DLD1 (cell line): ENCODE results near the gene PTPRN2.

ENCODE experiments used
- in situ Hi-C: cut with HindIII; loops from 2 replicates; pipeline ENCODE4 v1.10.0; 2017; ENCODE audit warnings: low sequenced_read_pairs

Gene PTPRN2

DNA sequence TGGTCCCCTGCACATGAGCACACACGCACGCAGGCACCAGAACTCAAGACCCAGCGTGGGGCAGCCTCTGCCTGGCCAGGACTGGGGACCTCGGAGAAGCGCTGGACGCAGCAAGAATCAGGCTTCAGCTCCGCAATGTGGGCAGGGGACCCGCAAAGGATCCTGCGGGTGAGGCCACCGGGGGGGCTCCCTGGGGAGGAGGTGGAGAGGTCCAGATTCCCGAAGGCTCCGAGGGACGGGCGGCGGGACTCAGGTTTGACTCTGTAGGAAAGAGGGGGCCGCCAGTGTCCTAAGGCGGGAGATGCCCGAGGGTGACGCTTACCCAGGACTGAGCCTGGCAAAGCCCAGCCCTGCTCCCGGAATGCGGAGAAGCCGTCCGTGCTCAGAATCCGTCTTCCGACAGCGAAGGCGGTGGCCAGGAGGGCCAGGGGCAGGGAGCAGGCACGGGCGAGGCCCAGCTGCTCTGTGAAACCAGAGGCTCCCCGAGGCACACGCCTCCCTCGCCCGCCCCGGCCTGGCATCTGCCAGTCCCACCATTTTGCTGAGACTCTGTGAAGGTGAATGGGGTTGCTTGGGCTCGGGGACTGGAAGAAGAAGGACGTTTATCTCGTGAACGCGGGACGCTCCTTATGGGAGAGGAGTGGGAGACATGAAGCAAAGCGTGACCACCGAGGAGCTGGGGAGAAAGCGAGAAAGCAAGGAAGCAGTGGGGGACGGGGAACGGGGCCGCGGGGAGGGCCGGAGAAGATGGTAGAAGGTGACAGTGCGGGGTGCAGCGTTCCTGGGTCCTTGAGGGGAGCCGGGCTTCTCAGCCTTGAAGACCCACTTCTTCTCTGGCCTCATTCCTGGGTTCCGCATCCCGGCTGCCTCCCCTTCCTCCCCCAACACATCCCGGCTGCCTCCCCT is 489.2 kb downstream of the PTPRN2 start:
- in situ Hi-C loops: no loop called here

DNA sequence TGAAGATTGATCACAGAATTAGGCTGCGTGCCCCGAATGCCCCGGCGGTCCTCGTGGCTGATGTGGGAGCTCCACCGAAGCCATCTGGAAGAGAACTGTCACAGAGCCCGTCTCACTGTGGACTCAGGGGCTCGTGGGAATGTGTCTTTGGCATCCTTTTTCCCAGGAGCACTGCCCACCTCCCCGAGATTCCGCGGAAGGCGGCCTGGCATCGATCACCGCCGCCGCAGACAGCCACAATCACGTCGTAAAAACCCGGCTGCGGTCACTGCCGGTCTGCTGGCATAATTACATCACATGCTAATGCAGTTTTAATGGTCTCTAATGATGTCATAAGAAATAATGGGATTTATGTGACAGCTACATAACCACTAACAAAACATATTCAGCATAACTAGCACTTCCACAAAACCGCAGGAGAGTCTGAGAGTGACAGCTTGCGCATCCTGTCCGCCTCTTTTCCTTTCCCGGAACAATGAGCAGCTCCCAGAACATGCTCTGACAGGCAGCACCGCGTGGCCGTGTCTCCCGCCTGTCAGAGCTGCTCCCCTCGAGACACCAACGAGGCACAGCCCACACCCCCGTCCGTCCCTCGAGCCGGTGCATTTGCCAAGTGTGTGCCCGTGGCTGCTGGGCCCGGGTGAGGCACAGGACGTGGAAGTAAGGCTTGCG is 490.0 kb downstream of the PTPRN2 start:
- in situ Hi-C loops: no loop called here

DNA sequence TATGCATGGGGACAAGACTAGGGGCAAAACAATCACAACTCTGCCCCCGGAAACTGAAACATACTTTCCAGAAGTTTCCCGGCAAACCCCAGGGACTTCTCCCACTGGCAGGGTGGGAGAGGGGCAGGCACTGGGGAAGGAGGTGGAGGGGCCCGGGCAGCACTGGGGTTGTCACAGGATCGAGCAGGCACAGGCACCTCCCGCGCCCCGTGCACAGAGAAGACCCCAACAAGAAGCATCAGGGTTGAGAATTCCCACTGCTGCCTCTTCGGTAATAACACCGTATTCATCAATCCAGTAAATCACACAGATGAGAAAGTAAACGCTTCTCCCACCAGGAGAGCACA is 490.5 kb downstream of the PTPRN2 start:
- in situ Hi-C loops: no loop called here

DNA sequence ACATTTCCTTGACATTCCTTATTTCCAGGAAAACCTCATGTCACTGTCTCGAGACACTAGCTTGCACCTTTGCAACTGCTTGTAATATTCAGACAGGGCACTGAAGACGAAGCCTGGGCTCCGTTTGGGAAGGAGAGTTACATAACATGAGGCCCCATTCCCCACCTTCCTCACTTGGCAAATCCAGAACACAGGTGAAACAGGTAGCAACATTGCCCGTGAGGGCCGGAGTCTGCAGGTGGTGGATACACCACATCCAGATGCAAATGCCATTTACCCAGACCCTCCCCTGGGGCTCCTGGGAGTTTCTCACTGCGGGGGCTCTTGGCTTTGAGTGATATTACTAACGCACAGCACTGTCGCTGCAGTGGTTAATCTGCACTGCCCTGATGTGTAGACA is 491.0 kb downstream of the PTPRN2 start:
- in situ Hi-C loops: no loop called here

DNA sequence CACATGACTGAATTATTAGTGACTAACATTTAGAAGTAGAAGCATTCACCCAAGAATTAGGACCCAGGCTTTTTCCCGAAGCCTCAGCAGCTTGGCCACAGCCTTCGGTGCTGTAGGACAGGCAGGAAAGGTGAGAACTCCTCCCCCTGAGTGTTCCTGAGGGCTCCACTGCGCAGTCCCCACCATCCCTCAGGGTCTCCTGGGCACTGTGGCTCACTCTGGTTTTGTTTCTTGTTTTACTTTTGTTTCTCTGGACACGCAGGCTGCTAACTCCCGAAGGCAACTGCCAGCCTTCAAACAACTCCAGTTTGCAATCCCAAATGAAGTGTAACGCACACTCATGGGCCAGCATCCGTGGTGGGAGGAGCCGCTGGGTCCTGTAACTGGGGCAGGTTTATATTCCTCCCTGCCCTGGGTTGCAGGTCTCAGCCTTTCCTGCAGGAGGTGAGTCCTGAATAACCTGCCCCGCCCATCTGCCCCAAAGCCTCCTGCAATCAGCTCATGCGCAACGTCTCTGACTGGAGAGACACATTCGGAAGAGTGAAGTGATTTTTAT is 492.9 kb downstream of the PTPRN2 start:
- in situ Hi-C loops: no loop called here

DNA sequence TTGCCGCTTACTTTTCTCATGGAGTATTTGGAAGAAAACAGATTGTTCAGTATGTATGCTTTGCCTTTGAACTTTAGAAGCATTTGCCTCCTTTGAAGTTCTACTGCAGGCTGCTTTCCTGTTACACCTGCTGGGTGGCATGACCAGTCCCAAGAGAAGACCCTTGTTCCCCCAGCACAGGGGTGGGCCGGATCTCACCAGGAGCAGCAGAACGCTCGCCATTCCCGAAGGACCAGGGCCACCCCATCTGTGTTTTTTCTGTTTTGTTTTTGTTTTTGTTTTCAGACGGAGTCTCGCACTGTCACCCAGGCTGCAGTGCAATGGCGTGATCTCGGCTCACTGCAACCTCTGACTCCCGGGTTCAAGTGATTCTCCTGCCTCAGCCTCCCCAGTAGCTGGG is 493.6 kb downstream of the PTPRN2 start:
- in situ Hi-C loops: no loop called here

DNA sequence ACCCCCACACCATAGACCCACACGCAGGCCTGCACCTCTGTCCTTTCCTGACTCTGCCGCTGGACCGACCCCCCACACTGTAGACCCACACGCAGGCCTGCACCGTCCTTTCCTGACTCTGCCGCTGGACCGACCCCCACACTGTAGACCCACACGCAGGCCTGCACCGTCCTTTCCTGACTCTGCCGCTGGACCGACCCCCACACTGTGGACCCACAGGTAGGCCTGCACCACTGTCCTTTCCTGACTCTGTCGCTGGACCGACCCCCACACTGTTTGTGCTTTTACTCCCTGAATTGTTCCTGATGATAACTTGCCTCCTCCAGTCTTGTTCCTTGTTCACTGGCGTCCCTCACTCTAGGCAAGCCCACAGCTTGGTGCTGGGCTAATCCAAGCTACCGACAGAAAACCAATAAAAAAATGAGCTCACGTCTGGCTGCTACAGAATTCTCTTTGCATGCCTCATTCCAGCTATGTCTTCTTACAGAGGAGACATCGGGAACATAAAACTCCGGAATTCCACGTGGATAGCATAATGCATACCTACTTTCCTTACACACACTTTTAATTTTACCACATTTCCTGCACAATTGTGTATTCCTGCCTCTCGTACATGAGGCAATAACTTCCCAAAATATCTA is 494.3 kb downstream of the PTPRN2 start:
- in situ Hi-C loops: no loop called here

DNA sequence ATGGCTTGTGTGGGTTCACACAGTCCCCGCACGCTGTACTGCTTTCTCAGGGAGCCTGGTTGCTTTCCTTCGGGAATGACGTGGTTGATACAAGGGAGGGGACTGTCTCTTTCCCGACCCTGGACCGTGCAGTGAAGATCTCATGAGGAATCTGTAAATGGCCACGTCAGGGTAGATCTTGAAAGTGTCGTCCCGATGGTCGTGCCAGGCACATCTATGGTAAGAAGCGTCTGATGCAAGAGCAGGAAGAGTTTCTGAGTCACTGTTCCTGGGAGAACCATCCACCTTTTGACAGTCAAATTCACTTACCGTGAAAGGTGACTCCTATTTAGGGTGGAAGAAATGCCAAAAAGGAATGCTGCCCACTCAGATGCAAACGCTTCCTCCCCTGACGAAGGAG is 500.4 kb downstream of the PTPRN2 start:
- in situ Hi-C loops: no loop called here

DNA sequence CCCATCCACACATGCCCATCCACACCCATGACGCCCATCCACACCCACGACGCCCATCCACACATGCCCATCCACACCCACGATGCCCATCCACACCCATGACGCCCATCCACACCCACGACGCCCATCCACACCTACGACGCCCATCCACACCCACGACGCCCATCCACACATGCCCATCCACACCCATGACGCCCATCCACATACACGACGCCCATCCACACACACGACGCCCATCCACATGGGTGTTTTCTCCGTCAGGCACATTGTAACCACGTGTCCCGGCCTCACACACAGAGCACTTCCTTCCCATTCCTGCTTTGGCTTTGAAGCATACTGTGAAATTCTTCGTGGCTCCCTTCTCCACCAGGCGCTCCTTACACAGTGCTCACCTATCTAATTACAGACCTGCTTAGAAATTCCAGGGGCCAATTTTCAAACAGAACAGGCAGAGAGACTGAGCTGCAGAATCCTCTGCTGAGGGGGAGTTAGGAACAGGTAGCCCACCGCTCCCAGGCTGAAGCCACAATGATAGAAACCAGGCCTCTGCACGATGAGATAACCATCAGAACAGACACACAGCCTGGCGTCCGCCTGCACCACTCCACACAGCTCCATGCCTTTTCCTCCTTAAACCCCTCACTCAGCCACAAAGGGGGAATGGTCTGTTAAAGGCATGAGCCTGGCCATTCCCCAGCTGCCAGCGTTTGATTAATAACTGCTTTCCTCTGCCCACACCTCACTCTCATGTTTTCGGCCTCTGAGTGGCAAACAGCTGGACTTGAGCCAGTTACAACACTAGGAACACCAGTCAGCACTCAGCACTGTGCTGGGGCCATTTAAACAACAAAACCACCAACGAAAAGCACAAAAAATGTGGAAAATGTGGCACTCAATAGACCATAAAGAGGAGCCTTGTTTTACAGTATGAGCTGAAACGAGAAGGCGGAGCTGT is 501.6 kb downstream of the PTPRN2 start:
- in situ Hi-C loops: no loop called here

DNA sequence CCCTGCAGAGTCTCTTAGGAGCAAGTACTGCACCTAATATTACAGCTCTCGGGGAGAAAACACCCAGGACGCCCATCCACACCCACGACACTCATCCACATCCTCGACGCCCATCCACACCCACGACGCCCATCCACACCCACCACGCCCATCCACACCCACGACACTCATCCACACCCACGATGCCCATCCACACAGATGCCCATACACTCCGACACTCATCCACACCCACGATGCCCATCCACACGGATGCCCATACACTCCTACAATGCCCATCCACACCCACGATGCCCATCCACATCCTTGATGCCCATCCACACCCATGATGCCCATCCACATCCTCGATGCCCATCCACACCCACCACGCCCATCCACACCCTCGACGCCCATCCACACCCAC is 503.1 kb downstream of the PTPRN2 start:
- in situ Hi-C loops: no loop called here

DNA sequence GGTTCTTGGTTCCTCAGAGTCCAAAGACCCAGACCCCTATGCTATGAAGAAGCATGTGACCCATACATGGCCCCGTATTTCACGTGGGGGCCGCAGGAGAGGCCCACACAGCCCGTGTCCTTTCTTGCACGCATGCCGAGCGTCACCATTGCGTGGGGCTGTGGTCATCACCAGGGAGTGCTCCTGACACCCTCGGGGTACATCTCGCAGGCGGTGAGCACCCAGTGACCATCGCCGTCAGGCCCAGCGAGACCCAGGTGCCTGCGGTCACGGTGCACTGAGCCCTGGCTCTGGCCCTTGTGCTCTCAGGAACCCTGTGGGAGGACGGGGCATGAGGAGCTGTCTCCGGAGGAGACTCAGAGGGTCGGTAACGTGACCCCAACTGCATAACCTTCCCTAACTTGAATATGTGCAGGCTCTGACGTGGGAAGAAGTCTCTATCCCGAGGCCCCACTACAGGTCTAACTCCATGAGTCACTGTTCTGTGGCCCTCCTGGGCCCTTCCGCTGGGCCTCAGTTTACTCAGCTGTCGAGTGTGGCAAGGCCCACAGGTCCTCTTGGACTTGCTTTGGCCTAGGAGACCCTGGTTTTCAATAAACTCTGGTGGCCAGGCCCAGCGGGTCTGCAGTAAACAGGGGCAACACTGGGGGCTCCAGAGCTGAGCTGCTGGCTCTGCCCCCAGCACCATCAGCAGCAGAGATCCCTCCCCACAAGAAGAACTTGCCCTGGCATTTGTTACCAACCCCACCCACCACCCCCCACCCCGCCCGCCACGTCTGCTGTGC is 503.9 kb downstream of the PTPRN2 start:
- in situ Hi-C loops: no loop called here

DNA sequence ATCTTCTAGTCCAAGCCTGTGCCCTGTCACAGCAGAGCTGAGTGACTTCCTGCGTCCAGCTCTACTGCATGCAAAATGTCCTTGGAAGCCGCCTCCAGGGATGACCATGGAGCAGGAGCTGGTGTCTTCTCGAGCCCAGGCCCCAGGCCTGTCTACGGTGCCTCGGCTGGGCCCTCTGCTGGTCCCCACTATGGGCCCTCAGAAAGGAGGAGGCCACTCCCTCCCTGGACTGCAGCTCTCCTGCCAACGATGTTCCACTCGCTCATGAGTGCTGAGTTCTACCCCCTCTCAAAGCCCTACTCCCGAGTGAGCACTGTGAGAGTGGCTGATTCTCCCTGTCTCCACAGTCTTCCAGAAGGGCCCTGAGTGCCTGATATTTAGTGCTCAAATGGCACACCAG is 504.9 kb downstream of the PTPRN2 start:
- in situ Hi-C loops: no loop called here

DNA sequence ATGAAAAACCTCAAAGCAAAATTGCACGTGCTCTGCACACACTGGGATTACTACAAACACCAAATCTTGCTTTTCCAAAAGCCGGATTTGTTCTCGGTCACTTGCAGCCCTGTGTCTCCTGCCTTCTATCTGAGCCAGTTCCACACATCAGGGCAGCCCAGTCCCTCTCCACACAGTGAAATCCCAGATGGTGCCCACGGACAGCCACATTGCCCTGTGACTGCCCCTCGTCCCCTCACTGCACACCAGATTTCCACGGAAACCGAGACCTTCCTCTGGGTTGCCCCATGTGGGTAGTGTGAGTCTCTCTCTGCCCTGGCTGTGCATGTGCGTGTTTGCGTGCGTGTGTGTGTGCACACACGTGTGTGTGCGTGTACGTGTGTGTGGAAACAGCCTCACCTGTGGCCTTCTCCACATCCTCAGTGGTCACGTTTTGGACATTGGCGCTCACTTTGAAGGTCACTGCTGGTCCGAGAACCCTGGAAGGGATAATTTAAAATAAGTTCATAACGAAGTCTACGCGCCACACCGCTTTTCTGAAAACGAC is 506.7 kb downstream of the PTPRN2 start:
- in situ Hi-C loops: no loop called here

DNA sequence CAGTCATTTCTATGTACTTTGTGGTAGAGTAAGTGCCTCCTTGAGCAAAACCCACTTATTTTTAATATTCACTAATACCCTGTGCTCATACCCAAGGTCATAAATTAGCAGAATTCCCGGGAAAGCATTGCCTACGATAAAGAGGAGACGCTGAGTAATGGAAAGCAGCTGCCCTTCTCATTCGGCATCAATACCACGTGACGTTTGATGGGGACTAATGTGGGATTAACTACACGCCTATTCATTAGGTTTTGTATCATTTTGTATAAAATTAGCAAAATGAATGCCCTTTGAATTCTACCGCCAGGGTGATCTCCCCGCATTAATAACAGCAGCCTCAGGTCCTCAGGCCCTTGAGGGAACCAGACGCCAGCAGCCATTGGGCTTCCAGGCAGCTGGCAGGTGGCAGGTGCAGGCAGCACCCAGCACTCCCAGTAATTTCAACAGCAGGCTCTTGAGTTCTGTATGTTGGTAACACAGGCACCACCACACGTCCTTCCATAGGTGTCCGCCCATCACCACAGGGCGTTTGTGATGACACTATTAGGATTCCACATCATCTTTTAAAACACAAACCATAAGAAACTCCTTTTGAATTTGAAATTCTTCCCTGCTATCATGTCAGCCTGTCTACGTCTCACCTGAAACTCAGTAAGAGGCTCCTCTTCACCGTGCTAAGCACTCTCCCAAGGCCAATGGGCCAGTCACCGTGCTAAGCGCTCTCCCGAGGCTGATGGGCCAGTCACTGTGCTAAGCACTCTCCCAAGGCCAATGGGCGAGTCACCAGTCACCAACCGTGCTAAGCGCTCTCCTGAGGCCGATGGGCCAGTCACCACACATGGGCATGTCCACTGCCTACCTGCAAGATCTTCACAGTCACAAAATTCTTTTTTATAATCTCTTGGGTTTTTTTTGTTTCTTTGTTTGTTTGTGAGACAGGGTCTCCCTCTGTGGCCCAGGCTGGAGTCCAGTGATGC is 509.4 kb downstream of the PTPRN2 start:
- in situ Hi-C loops: no loop called here

DNA sequence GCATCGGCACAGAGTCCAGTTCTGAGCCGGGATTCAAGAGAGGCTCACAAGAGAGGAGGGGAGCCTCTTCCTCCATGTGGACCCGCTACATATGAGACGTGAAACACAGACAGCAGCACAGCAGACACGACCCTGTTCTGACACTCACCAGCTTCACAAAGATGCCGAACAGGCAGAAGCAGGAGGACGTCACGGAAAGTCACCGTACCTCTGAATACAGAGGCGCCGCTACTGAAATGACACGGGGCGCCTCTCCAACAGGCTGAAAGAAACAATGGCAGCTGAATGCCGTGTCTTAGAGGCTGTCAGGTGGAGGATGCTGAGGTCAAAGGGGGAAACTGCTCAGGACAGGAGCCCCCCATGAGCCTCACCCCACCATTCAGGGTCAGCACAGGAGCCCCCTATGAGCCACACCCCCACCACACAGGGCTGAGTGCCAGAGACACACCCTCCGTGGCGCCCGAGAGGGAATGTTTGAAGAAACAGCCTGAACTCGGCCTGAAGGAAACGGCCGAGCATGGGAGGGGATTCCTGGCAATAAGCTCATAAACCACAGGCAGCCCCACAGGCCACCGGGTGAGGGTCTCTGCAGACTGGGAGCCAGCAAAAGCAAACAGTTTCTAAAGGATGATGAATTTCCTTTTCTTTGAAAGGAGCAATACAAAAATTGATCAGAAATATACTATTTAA is 510.3 kb downstream of the PTPRN2 start:
- in situ Hi-C loops: no loop called here

DNA sequence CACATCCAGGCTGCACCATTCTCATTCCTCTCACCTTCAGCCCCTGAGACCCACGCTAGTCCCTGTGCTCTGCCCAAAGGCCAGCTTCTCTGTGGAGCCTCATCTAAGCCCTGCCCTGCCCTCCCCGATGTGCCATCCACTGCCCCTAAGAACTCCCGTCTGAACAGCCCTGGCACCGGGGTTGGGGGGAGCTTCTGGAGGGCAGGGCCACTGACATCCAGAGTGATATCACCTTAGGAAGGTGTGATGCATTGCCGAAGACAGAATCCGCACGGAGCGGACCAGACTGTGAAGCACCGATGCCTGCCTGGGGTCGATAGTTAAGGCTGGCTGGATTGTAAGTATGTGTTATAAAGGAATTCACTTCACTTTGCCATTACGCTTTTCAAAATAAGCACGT is 511.0 kb downstream of the PTPRN2 start:
- in situ Hi-C loops: no loop called here

DNA sequence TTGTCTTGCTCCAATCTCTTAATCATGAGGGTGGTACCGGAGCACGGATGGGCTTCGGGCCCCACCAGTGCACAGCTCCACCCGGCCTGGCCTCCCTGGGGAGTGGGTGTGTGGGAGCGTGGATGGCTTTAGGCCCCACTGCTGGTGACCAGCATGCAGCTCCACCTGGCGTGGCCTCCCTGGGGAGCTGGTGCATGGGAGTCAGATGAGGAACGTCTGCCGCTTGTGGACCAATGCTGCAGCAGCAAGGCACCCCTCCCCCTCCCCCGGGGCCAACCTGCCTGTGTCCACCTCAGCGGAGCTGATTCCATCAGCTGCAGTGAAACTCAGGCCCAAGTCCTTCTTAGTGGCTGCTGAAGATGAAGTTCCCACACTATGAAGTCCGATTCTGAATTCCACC is 511.4 kb downstream of the PTPRN2 start:
- in situ Hi-C loops: no loop called here

DNA sequence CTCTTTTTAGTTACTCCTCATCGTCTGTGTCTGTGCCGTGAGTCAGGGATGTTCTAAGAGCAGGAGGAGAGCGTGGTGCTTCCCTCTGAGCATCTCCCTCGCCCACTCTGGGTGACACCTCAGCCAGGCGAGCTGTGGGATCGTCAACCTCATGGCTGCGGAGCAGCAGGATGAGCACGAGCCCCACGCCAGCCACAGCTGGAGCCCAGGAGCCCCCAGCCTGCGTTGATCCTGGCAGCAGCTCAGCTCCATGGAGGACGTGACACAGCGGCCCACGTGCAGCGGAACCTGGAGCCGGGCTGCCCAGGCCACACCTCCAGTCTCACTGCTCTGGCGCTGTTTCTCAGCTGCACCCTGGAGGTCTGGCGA is 512.0 kb downstream of the PTPRN2 start:
- in situ Hi-C loops: no loop called here
